Pancreas (tissue), 10 donors: ENCODE measurements around the gene LMF1. TPM values are rescaled to one million over a fixed set of nuclear protein-coding genes. Genes with fewer than 3 reads are reported as not detected.

Experiments
- ATAC-seq, 4 donors: fragments of 200-7000 bp; cut with Tn5 transposase; one replicate each; pipeline versions ENCODE4 v1.8.0 to v1.9.1; 2020; ENCODE audit warnings: mild to moderate bottlenecking in 4 of 4, moderate library complexity in 4 of 4
- DNase-seq, 6 donors: peaks; one replicate each; pipeline ENCODE4 v3.0.0-alpha.2; 2020
- FAIRE-seq: peaks from 2 replicates; lab custom pipeline; 2012; peaks lifted over from hg19 to GRCh38; lab: Jason Lieb, UNC
- H3K27ac ChIP-seq, 4 donors: fragments of 200-600 bp; sonication (generic); 1 replicate in 3 of 4; 2 replicates in 1 of 4; pipeline versions ENCODE4 v1.5.0 to v1.8.0; 2020
- H3K27me3 ChIP-seq, 4 donors: fragments of 200-600 bp; one replicate each; pipeline ENCODE4 v1.8.0; 2021
- H3K36me3 ChIP-seq, 3 donors: fragments of 200-600 bp; sonication (generic) in 1 of 3; one replicate each; pipeline versions ENCODE4 v1.5.0 to v1.8.0; 2020 to 2021
- H3K4me1 ChIP-seq, 3 donors: fragments of 200-600 bp; one replicate each; pipeline ENCODE4 v1.8.0; 2021
- H3K4me3 ChIP-seq, 4 donors: fragments of 200-600 bp; sonication (generic) in 2 of 4; one replicate each; pipeline versions ENCODE4 v1.5.0 to v1.8.0; 2020 to 2021
- H3K9me3 ChIP-seq, 4 donors: fragments of 200-600 bp; one replicate each; pipeline ENCODE4 v1.8.0; 2021
- CTCF ChIP-seq, 4 donors: fragments of 200-600 bp; sonication (generic) in 3 of 4; IDR thresholded peaks; one replicate each; pipeline versions ENCODE4 v1.5.0 to v1.8.0; 2021; ENCODE audit warnings: antibody characterized with exemption in 4 of 4
- WGBS, 2 donors: extraction: QIAGEN DNeasy Blood & Tissue Kit; methylation state at CpG; one replicate each; pipeline ENCODE4 v1.1.7; 2013; 5-methylcytosine and 5-hydroxymethylcytosine counted together
- intact Hi-C, 3 donors: fragments of 100-400 bp; cut with DNase I; formaldehyde crosslinking; loops; one replicate each; pipeline versions ENCODE4 v1.11.1 to v1.14.2; 2022
- polyA plus RNA-seq, 2 donors: library from polyadenylated mRNA; stranded (reverse); fragments of 200-250 nt; gene quantifications; one replicate each; pipeline ENCODE4 v1.2.3, GENCODE V29; 2013
- total RNA-seq, 6 donors: library from RNA; stranded (reverse); fragmentation: NEBNext Ultra II Directional in 4 of 6; extraction: Animal tissue kit (Norgen Biotek cat#: 25700) in 4 of 6; gene quantifications; one replicate each; pipeline versions ENCODE4 v1.2.1 to v1.2.4, GENCODE V29; 2021 to 2023
- donor health status: healthy with polysubstance abuse.
- donor health status: DM: no; HTN: no; CAD: no; lungs with moderate emphysema.
- donor health status: DM: no; HTN: no; CAD: no.
- donor health status: control.
- donor health status: control.
- donor health status: Bipolar disorder and iron deficiency.
- donor health status: DM: yes; HTN: yes; CAD: no.
- donor health status: DM: no; HTN: no; CAD: no.
- donor health status: DM: no; HTN: no; CAD: no.
- donor health status: DM: yes; HTN: yes; CAD: no.

The LMF1 gene
- total and polyA plus RNA-seq, 8 donors: 9.3 to 64.6 (median 15.7) TPM

GRCh38 chr16:813204-813915, 157.4 kb downstream of the LMF1 start:
- Histone ChIP-seq H3K27me3 (peaks cover 0 to 22% (median 2%) of the 10 kb centered on the region in 4 donors), H3K27ac (no peak overlapping the region), H3K9me3 (no peaks in the 10 kb centered on the region), H3K4me3 (peak overlapping the region in 1 of 4 donors; percentile 15), H3K4me1 (peaks cover 0 to 2% (median 0%) of the 10 kb centered on the region in 3 donors), H3K36me3 (no peaks in the 10 kb centered on the region)
- TF ChIP-seq CTCF (IDR thresholded peaks at IDR 0.05): peak in 3 of 4 donors; percentile 44 to 48 (median 45)
- FAIRE-seq: no peak
- DNase-seq: peak in 2 of 6 donors; percentile 73 to 74
- peak; percentile 46 to 88 (median 75) for ATAC-seq
- 8 to 9% methylated on average over 61 to 67 of the region's 67 CpGs for WGBS, 2 donors
- intact Hi-C loops: loop anchor here in 1 of 3 donors (2.0 to 10.0 kb wide), 2 partner anchors 243 to 381 kb away; no protein-coding TSS in a partner anchor

- TF ChIP-seq CTCF (IDR thresholded peaks at IDR 0.05): no peak
- Histone ChIP-seq H3K27me3 (peaks cover 0 to 6% (median under 1%) of the 10 kb centered on the region in 4 donors), H3K36me3 (no peaks in the 10 kb centered on the region), H3K4me3 (peak overlapping the region; percentile 55 to 90 (median 72)), H3K27ac (no peak overlapping the region), H3K9me3 (no peaks in the 10 kb centered on the region), H3K4me1 (peaks cover 0 to 7% (median 0%) of the 10 kb centered on the region in 3 donors)
- FAIRE-seq (no peak), DNase-seq (no peak), ATAC-seq (no peak)
- WGBS, 2 donors: 19 to 26% methylated on average over 19 of the region's 19 CpGs
- intact Hi-C loops: no loop called here
These were observed 162.7 kb downstream of the LMF1 start for GRCh38 chr16:808085-808386.

GRCh38 chr16:807347-808084, 163.3 kb downstream of the LMF1 start:
- no peak for TF ChIP-seq CTCF (IDR thresholded peaks at IDR 0.05)
- Histone ChIP-seq H3K36me3 (no peaks in the 10 kb centered on the region), H3K27ac (peak overlapping the region; percentile 64 to 87 (median 86)), H3K9me3 (no peaks in the 10 kb centered on the region), H3K4me3 (peak overlapping the region; percentile 55 to 90 (median 72)), H3K4me1 (peaks cover 0 to 7% (median 0%) of the 10 kb centered on the region in 3 donors), H3K27me3 (peaks cover 0 to 5% (median 0%) of the 10 kb centered on the region in 4 donors)
- ATAC-seq (peak; percentile 98 to 99 (median 99)), FAIRE-seq (no peak), DNase-seq (peak; percentile 90 to 97 (median 94))
- intact Hi-C loops: no loop called here
- 5 to 7% methylated on average over 80 of the region's 80 CpGs for WGBS, 2 donors

- ATAC-seq (no peak), FAIRE-seq (no peak), DNase-seq (peak in 1 of 6 donors; percentile 18)
- intact Hi-C loops: no loop called here
- H3K27me3 ChIP-seq: peaks cover 0 to 11% (median 0%) of the 10 kb centered on the region in 4 donors
- TF ChIP-seq CTCF (IDR thresholded peaks at IDR 0.05): no peak
- H3K27ac ChIP-seq: no peak overlapping the region
- H3K4me1 ChIP-seq: peaks cover 0 to 7% (median 0%) of the 10 kb centered on the region in 3 donors
- H3K4me3 ChIP-seq: no peak overlapping the region
- no peaks in the 10 kb centered on the region for H3K36me3 ChIP-seq
- H3K9me3 ChIP-seq: no peaks in the 10 kb centered on the region
- WGBS, 2 donors: 72 to 86% methylated on average over 17 of the region's 17 CpGs
These were observed 165.3 kb downstream of the LMF1 start for GRCh38 chr16:805474-805873.
